ENCODE measurements around the gene KCNE3. TPM values are rescaled to one million over a fixed set of nuclear protein-coding genes. Genes with fewer than 3 reads are reported as not detected.
"Not testable (repeated sequence)": the region's sequence is repeated elsewhere in the genome, so short reads cannot be mapped to it uniquely, and the experiment has no call there.

The KCNE3 gene
- total RNA-seq, 1 donor from 2014 or later, result 0.26 TPM

- DNase-seq (ENCODE audit: low read depth) (peak; percentile 5), FAIRE-seq (peak; percentile 84)
- no peaks in the 10 kb centered on the region for H3K27me3 ChIP-seq (ENCODE audit: control insufficient read depth, insufficient read depth, low read length)
- no peak overlapping the region for H3K4me3 ChIP-seq (ENCODE audit: low read depth, low read length)
- TF ChIP-seq CTCF (IDR thresholded peaks at IDR 0.05; ENCODE audit: insufficient read depth, low read length, severe bottlenecking), result no peak
- no peaks in the 10 kb centered on the region for H3K36me3 ChIP-seq (ENCODE audit: control insufficient read depth, insufficient read depth, low read length)
Observed at GRCh38 chr11:74417860-74418508, 49.4 kb downstream of the KCNE3 start.

- FAIRE-seq (no peak), DNase-seq (ENCODE audit: low read depth) (peak; percentile 82)
- no peaks in the 10 kb centered on the region for H3K27me3 ChIP-seq (ENCODE audit: control insufficient read depth, insufficient read depth, low read length)
- no peak for TF ChIP-seq CTCF (IDR thresholded peaks at IDR 0.05; ENCODE audit: insufficient read depth, low read length, severe bottlenecking)
- H3K4me3 ChIP-seq (ENCODE audit: low read depth, low read length), result no peak overlapping the region
- H3K36me3 ChIP-seq (ENCODE audit: control insufficient read depth, insufficient read depth, low read length), result no peaks in the 10 kb centered on the region
Observed at GRCh38 chr11:74417379-74417804, 50.0 kb downstream of the KCNE3 start.

DNA sequence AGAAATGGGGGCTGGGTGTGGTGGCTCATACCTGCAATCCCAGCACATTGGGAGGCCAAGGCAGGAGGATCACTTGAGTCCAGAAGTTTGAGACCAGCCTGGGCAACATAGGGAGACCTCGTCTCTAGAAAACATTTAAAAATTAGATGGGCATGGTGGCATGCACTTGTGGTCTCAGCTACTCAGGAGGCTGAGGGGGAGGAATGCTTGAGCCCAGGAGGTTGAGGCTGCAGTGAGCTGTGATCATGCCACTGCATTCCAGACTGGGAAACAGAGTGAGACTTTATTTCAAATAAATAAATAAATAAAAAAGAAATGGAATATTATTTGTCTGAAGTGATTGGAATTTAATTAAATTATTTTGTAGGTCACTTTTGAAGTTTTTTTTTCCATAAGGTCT lies 50.4 kb downstream of the KCNE3 start:
- not testable (repeated sequence) for FAIRE-seq; H3K4me3 ChIP-seq (ENCODE audit: low read depth, low read length); DNase-seq (ENCODE audit: low read depth); H3K36me3 ChIP-seq (ENCODE audit: control insufficient read depth, insufficient read depth, low read length); H3K27me3 ChIP-seq (ENCODE audit: control insufficient read depth, insufficient read depth, low read length)

DNA sequence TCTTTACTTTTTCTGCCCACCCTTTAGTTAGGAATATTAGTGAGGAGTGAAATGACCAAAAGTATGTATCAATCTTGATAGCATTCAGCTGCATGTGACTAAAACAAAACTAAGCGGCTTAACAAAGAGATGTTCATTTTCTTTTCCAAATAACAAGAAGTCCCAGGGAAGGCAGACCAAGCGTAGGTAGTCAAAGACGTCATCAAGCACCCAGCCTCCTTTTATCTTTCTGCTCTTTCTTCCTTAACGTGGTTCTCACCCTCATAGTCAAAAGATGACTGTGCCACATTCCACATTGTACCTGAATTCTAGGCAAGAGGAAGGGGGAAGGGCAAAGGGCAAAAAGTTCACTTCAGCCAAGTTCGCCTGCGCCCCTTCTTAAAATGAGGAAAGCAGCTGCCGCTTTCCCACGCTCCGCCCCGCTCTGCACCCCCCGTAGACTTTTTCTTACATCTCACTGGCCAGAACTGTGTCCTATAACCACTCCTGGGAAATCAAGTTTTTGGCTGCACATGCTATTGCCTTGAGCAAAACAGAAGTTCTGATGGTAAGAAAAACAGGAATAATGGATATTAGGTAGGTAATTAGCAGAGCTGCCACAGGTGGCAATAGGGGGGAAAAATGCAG lies 54.5 kb downstream of the KCNE3 start:
- no peak for FAIRE-seq

DNA sequence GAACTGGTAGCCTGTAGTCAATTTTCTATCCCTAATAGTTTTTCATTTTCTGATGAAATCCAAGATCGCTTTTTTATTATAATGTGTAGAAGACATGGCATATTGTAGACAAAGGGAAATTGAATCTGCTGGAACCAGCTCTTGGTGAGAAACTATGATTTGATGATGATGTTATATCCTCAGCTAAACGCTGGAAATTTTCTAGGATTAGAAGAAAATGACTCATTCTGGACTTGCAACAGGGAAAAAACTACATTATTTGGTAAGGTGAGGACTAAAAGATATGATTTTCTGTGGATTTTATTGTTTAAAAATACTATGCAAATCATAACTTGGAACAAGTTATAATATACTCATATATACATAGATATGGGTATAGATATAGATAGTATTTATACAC lies 55.0 kb downstream of the KCNE3 start:
- Histone ChIP-seq H3K36me3 (ENCODE audit: control insufficient read depth, insufficient read depth, low read length) (no peaks in the 10 kb centered on the region), H3K27me3 (ENCODE audit: control insufficient read depth, insufficient read depth, low read length) (no peaks in the 10 kb centered on the region), H3K4me3 (ENCODE audit: low read depth, low read length) (no peak overlapping the region)
- FAIRE-seq (no peak), DNase-seq (ENCODE audit: low read depth) (peak; percentile 17)
- no peak for TF ChIP-seq CTCF (IDR thresholded peaks at IDR 0.05; ENCODE audit: insufficient read depth, low read length, severe bottlenecking)

More for the DNA sequence above, 54.5 kb downstream of the KCNE3 start:
- no peaks in the 10 kb centered on the region for H3K27me3 ChIP-seq (ENCODE audit: control insufficient read depth, insufficient read depth, low read length)
- no peaks in the 10 kb centered on the region for H3K36me3 ChIP-seq (ENCODE audit: control insufficient read depth, insufficient read depth, low read length)
- DNase-seq (ENCODE audit: low read depth), result no peak
- TF ChIP-seq CTCF (IDR thresholded peaks at IDR 0.05; ENCODE audit: insufficient read depth, low read length, severe bottlenecking), result no peak
- no peak overlapping the region for H3K4me3 ChIP-seq (ENCODE audit: low read depth, low read length)

GRCh38 chr11:74409633-74410032 lies 57.7 kb downstream of the KCNE3 start:
- TF ChIP-seq CTCF (IDR thresholded peaks at IDR 0.05; ENCODE audit: insufficient read depth, low read length, severe bottlenecking), result no peak
- Histone ChIP-seq H3K27me3 (ENCODE audit: control insufficient read depth, insufficient read depth, low read length) (peaks cover 2% of the 10 kb centered on the region), H3K36me3 (ENCODE audit: control insufficient read depth, insufficient read depth, low read length) (no peaks in the 10 kb centered on the region), H3K4me3 (ENCODE audit: low read depth, low read length) (no peak overlapping the region)
- FAIRE-seq (no peak), DNase-seq (ENCODE audit: low read depth) (no peak)

Other genes starting within 250 kb of the KCNE3 start
- gene P4HA3, start 155.9 kb downstream of the KCNE3 start, total RNA-seq, result under 0.01 and 0.26 TPM in 2 replicates
- gene PGM2L1, start 69.1 kb downstream of the KCNE3 start, total RNA-seq, result 1.1 and 9.5 TPM in 2 replicates
- gene LIPT2, start 26.2 kb upstream of the KCNE3 start, total RNA-seq, result 2.3 and 2.6 TPM in 2 replicates
- 5.0 and 7.2 TPM in 2 replicates for gene POLD3, start 125.0 kb upstream of the KCNE3 start, total RNA-seq

All from bronchial epithelial cell (primary cell).